Measurements from ENCODE around the gene GOLGA6L10. TPM values are rescaled to one million over a fixed set of nuclear protein-coding genes. Genes with fewer than 3 reads are reported as not detected.
"Not testable (repeated sequence)": the region's sequence is repeated elsewhere in the genome, so short reads cannot be mapped to it uniquely, and the experiment has no call there.

GOLGA6L10 gene, protein sequence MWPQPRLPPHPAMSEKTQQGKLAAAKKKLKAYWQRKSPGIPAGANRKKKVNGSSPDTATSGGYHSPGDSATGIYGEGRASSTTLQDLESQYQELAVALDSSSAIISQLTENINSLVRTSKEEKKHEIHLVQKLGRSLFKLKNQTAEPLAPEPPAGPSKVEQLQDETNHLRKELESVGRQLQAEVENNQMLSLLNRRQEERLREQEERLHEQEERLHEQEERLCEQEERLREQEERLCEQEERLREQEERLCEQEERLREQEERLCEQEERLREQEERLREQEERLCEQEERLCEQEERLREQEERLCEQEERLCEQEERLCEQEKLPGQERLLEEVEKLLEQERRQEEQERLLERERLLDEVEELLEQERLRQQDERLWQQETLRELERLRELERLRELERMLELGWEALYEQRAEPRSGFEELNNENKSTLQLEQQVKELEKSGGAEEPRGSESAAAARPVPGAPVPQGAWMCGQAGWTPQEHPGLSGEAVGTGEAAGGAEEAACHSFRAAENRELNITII
- total RNA-seq: 1.4 TPM

DNA sequence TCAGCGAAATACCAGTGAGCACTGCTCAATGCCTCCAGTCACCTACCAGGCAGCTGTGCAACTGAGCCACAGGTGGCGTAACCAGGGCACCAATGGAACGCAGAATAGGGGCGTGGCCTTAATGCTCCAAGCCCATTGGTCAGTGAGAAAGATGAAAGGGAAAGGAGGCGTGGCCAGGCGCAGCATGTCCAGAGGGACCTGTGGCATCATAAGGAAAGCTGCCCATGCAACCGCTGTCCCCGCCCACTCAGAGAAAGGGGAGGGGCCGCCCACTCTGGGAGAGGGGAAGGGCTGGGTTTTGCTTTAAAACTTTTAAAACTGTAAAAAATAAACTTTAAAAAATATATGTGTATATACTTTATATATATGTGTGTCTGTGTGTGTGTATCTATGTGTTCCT, at the start of gene GOLGA6L10:
TSS of gene GOLGA6L10 (minus strand) at position 101 of the 400 bp plus-strand sequence. CDS start at position 1, 100 bp downstream.
- H3K4me1 ChIP-seq (ENCODE audit: insufficient read depth, low read length); H3K4me3 ChIP-seq (ENCODE audit: low read length); H3K27me3 ChIP-seq (ENCODE audit: insufficient read depth, low read length); H3K9me3 ChIP-seq (ENCODE audit: low read depth, low read length): not testable (repeated sequence)

DNA sequence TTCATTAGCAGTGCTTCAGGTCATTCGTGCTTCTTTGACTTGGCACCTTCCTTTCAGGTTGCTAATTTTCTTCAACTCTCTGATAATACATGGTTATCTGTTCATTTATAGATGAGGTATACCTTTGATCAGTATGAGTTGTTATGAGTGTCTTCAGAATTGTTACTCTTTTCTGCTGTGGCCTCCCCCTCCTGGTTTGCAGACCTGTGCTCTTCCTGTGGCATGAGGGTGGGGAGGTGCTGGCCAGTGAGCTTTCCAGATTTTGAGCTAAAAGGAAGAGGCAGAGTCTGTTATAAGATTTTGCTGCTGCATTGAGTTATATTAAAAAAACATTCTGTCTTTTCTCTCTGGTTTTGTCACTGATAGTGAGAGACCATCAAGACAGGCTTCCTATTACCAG, 49.5 kb upstream of the GOLGA6L10 start:
- no peaks in the 10 kb centered on the region for H3K4me1 ChIP-seq (ENCODE audit: insufficient read depth, low read length)
- H3K27me3 ChIP-seq (ENCODE audit: insufficient read depth, low read length): no peaks in the 10 kb centered on the region
- no peak overlapping the region for H3K4me3 ChIP-seq (ENCODE audit: low read length)
- H3K9me3 ChIP-seq (ENCODE audit: low read depth, low read length): no peaks in the 10 kb centered on the region

DNA sequence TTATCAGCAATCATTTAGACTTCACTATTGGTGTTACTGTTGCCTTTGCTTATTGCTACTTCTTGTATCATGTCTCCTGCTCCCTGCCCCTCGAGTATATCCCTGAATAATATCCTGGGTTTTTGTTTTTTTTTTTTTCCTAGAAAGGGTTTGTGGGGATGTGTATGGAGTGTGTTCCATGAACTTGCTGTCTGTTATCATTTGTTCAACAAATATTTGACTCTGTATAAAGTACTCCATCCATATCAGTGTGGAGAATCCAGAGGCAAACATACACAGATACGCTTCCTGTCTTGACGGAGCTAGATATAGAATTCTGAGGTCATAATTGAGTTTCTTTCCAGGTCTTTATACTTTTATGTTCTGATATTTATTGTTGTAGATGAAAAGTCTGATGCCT, 48.5 kb upstream of the GOLGA6L10 start:
- Histone ChIP-seq H3K4me3 (ENCODE audit: low read length) (no peak overlapping the region), H3K9me3 (ENCODE audit: low read depth, low read length) (no peaks in the 10 kb centered on the region), H3K27me3 (ENCODE audit: insufficient read depth, low read length) (no peaks in the 10 kb centered on the region)

DNA sequence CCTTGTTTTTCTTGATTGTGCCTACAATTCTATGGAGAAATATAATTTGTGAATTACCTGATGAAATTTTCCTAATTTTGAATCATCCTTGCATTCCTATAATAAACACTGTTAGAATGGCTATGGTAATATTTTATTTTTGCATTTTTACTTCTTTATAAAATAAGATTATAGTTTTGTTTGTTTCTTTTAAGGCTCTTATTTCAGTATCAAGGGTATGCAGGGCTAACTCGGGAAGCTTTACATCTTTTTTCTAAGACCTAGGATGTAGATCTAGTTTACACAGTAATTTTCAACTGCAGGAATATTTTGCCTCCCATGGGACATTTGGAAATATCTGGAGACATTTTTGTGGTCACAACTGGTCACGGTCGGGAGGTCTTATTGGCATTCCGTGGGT, 46.5 kb upstream of the GOLGA6L10 start:
- H3K27me3 ChIP-seq (ENCODE audit: insufficient read depth, low read length); H3K9me3 ChIP-seq (ENCODE audit: low read depth, low read length); H3K4me1 ChIP-seq (ENCODE audit: insufficient read depth, low read length): not testable (repeated sequence)

More for the DNA sequence above, 48.5 kb upstream of the GOLGA6L10 start:
- no peaks in the 10 kb centered on the region for H3K4me1 ChIP-seq (ENCODE audit: insufficient read depth, low read length)

DNA sequence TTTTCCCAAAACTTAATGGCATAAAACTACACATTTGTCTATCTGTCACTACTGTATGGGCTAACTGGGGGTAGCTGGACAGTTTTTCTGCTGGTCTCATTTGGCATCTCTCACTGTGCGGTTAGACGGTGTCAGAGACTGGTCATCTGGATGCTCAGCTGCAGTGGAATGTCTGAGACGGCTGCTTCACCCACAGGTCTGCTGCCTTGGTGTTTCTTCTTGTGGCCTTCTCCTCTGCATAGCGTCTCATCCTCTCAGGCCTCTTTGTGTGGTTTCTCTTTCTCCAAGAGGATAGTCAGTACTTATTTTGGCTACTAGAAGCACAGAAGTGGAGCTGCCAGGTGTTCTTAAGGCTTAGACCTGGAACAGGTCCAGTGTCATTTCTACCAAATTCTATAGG, 44.4 kb upstream of the GOLGA6L10 start:
- H3K27me3 ChIP-seq (ENCODE audit: insufficient read depth, low read length): no peaks in the 10 kb centered on the region
- no peaks in the 10 kb centered on the region for H3K9me3 ChIP-seq (ENCODE audit: low read depth, low read length)
- H3K4me1 ChIP-seq (ENCODE audit: insufficient read depth, low read length): no peaks in the 10 kb centered on the region
- H3K4me3 ChIP-seq (ENCODE audit: low read length): no peak overlapping the region

More for the DNA sequence above, 46.5 kb upstream of the GOLGA6L10 start:
- H3K4me3 ChIP-seq (ENCODE audit: low read length): not testable (repeated sequence)

DNA sequence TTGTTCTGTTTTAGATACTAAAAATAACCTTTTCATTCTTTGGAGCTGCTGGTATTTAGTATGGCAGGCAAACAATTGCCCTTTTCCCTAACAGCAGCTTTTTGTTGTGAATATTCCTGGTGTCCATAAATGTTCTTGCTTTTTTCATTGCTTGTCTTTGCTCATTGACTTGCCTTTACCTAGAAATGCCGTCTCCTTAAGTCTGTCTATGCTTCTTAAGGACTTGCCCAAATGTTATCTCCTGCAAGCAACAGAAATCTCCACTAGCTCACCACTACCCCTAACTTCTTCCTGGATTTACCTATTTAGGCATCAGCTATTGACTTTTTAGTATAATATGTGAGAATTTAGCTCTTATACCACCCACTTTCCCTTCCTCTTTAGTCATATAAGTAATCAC, 42.8 kb upstream of the GOLGA6L10 start:
- H3K4me3 ChIP-seq (ENCODE audit: low read length); H3K4me1 ChIP-seq (ENCODE audit: insufficient read depth, low read length); H3K27me3 ChIP-seq (ENCODE audit: insufficient read depth, low read length); H3K9me3 ChIP-seq (ENCODE audit: low read depth, low read length): not testable (repeated sequence)

DNA sequence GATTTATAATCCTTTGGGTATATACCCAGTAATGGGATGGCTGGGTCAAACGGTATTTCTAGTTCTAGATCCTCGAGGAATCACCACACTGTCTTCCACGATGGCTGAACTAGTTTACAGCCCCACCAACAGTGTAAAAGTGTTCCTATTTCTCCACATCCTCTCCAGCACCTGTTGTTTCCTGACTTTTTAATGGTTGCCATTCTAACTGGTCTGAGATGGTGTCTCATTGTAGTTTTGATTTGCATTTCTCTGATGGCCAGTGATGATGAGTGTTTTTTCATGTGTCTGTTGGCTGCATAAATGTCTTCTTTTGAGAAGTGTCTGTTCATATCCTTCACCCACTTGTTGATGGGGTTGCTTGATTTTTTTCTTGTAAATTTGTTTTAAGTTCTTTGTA, 40.9 kb upstream of the GOLGA6L10 start:
- H3K9me3 ChIP-seq (ENCODE audit: low read depth, low read length): not testable (repeated sequence)

DNA sequence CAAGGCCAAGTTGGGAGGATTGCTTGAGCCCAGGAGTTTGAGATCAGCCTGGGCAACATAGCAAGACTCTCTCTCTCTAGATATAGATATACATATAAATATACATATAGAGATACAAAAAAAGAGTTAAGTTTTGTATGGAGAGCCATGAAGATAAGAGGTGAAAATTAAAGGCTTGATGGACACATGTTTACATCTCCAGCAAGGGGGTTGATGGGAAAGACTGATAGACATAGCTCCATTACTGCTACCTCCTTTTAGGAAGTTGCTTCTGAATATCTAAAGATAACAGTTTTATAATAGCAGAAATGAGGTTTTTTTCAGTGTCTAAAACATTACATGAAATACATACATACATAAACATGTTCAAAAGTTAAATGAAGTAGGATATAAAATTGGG, 37.9 kb upstream of the GOLGA6L10 start:
- not testable (repeated sequence) for H3K9me3 ChIP-seq (ENCODE audit: low read depth, low read length); H3K4me3 ChIP-seq (ENCODE audit: low read length); H3K4me1 ChIP-seq (ENCODE audit: insufficient read depth, low read length); H3K27me3 ChIP-seq (ENCODE audit: insufficient read depth, low read length)

More for the DNA sequence above, 40.9 kb upstream of the GOLGA6L10 start:
- H3K4me3 ChIP-seq (ENCODE audit: low read length); H3K27me3 ChIP-seq (ENCODE audit: insufficient read depth, low read length); H3K4me1 ChIP-seq (ENCODE audit: insufficient read depth, low read length): not testable (repeated sequence)

DNA sequence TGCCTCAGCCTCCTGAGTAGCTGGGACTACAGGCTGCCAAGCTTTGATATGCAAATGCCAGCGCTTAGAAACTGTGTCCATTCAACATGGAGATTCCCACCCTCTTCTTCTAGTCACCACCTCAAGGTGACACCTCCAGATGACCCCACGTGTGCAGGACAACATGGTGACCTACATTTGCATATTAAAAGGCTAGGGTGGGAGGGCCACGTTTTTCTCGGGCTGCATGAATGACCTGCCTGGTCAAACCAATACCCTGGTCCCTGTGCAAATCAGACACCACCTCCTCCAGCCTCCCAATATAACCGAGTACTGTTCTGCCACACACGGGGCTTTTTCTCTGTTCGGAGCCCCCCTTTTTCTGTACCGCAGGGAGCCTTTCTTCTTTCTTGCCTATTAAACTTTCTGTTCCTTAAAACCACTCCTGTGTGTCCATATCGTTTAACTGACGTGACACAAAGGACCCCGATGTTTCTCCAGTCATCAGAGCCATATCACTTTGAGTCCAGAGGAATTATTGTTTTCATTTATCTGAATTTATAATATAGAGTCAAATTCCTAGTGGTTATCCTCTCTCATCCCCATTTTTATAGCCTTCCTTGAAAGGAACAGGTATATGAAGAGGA, 32.2 kb upstream of the GOLGA6L10 start:
- not testable (repeated sequence) for H3K4me3 ChIP-seq (ENCODE audit: low read length); H3K9me3 ChIP-seq (ENCODE audit: low read depth, low read length); H3K4me1 ChIP-seq (ENCODE audit: insufficient read depth, low read length); H3K27me3 ChIP-seq (ENCODE audit: insufficient read depth, low read length)

DNA sequence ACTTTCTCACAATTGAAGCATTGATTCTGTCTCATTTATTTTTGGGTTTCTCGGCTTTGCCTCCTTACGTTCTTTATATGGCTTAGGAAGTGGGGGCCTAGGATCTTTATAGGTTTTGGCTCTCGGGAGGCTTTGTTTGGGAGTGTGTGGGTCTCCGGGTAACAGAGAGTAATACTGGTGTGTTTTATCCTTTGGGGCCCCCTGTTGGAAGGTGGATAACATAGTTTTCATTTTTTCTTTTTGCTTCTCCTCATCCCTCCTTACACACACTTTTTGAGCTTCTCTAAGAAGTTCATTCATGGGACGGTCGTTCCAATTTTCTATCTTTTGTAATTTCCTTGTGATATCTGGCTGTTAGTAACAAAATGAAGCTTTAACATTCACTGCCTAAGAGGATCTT, 30.3 kb upstream of the GOLGA6L10 start:
- not testable (repeated sequence) for H3K4me1 ChIP-seq (ENCODE audit: insufficient read depth, low read length); H3K9me3 ChIP-seq (ENCODE audit: low read depth, low read length)

DNA sequence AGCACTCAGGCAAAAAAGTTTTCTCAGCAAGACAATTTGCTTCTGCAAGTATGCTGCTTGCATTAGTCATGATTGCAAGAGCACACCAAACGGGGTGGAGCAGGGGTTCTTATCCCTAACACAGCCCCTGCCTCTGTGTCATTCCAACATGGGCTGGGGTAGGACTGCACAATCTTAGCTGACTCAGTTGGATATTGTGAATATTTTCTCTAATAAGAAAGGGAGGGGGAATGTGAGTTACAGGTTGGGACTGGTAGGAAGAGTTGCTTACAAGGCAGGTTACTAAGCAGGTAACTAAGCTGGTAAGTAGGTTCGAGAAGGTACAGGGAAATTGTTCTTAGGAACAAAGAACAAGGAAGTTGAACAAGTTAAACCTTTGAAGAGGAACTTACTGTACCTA, 24.4 kb upstream of the GOLGA6L10 start:
- H3K4me3 ChIP-seq (ENCODE audit: low read length); H3K27me3 ChIP-seq (ENCODE audit: insufficient read depth, low read length); H3K9me3 ChIP-seq (ENCODE audit: low read depth, low read length); H3K4me1 ChIP-seq (ENCODE audit: insufficient read depth, low read length): not testable (repeated sequence)

More for the DNA sequence above, 30.3 kb upstream of the GOLGA6L10 start:
- not testable (repeated sequence) for H3K4me3 ChIP-seq (ENCODE audit: low read length); H3K27me3 ChIP-seq (ENCODE audit: insufficient read depth, low read length)

DNA sequence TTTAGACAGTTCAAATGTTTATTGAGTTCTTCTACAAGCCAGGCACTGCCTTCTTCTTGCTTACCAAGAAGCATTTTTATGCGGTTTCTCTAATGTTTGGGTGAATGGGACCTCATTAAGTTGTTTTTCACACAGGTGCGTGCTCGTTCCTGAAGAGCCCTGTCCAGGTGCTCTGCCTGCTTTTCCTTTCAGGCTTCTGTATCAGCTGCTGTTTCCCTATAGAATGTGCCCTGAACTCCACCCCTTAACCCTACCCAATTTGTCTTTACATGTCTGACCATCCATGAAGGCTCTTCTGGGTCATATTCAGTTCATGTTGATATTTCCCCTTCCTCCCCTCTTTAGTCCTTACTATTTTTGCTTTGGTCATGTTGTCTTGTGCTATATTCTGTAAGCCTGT, 22.4 kb upstream of the GOLGA6L10 start:
- Histone ChIP-seq H3K4me3 (ENCODE audit: low read length) (no peak overlapping the region), H3K27me3 (ENCODE audit: insufficient read depth, low read length) (no peaks in the 10 kb centered on the region), H3K9me3 (ENCODE audit: low read depth, low read length) (no peaks in the 10 kb centered on the region), H3K4me1 (ENCODE audit: insufficient read depth, low read length) (no peaks in the 10 kb centered on the region)

DNA sequence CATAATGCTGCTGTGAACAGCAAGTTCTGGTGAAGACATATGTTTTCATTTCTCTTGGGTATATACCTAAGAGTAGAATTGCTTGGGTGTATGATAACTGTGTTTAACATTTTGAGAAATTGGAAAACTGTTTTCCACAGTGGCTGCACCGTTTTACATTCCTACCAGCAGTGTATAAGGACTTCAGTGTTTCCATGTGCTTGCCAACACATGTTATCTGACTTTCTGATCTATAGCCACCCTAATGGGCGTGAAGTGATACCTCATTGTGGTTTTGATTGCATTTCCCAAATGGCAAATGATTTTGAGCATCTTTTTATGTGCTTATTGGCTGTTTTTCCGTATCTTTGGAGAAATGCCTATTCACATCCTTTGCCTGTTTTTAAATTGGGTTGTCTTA, 18.5 kb upstream of the GOLGA6L10 start:
- not testable (repeated sequence) for H3K27me3 ChIP-seq (ENCODE audit: insufficient read depth, low read length); H3K4me1 ChIP-seq (ENCODE audit: insufficient read depth, low read length); H3K4me3 ChIP-seq (ENCODE audit: low read length); H3K9me3 ChIP-seq (ENCODE audit: low read depth, low read length)

DNA sequence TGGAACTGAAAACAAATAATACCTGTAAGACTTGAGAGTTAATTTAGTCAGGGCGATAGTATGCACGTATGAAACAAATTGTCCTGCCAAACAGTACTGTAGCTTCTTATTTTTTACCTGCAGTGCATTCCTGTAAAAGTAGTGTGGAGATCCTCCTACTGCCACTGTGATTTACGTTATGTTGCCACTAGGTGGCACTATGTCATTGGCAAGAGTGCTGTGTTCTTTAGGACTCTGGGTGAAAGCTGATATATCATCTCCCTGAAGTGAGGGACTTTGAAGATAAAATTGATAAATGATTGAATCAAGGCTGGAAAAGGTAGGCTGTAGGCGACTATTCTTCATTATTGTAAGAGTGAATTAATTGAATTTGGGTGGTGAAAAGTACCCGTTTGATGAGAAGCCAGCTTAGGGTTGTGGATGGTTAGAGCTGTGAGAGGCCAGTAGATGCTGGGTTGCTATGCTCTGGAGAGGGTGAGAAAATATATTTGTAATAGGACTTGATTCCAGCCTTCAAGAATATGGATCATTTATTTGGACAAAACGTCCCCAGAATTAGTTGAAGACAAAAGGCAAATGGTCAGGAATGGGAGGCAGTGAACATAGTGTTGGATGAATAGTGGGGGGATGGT, 16.5 kb upstream of the GOLGA6L10 start:
- H3K9me3 ChIP-seq (ENCODE audit: low read depth, low read length); H3K4me3 ChIP-seq (ENCODE audit: low read length); H3K4me1 ChIP-seq (ENCODE audit: insufficient read depth, low read length); H3K27me3 ChIP-seq (ENCODE audit: insufficient read depth, low read length): not testable (repeated sequence)

DNA sequence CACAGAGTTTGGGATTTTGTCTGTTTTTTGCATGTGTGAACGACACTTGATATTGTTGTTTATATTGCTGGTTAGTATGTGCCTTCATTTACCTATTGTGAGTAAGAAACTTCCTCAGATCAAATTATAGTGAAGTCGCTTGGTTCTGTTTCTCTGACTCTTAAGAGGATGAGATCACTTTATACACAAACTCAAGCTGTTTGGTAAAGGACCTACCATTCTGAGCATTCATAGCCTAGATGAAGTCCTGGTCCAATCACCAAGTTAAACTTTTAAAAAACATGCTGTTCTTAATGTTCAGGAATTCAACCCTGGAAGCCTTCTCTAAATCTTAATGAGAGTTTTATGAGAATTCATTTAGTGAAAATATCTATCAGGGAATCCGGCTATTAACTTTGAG, 15.3 kb upstream of the GOLGA6L10 start:
- not testable (repeated sequence) for H3K27me3 ChIP-seq (ENCODE audit: insufficient read depth, low read length); H3K4me1 ChIP-seq (ENCODE audit: insufficient read depth, low read length); H3K9me3 ChIP-seq (ENCODE audit: low read depth, low read length); H3K4me3 ChIP-seq (ENCODE audit: low read length)
